IMR-90 (cell line): Measurements from ENCODE around the gene SEPTIN5. TPM values are rescaled to one million over a fixed set of nuclear protein-coding genes. Genes with fewer than 3 reads are reported as not detected.

Experiments
- ATAC-seq: fragments of 200-7000 bp; cut with Tn5 transposase; 2 replicates; pipeline ENCODE4 v1.9.1; 2020; ENCODE audit warnings: low read depth, mild to moderate bottlenecking, moderate library complexity
- BruUV-seq: library from RNA; stranded (reverse); fragments of 400-500 nt; replicated peaks from 2 replicates; lab custom pipeline; 2021; lab: Mats Ljungman, UMichigan
- CTCF ChIA-PET: fragments of 300-600 bp; formaldehyde crosslinking; extraction: SDS; loops from one replicate; lab custom pipeline; 2021; ENCODE audit warnings: antibody characterized with exemption; lab: Yijun Ruan, JAX
- POLR2A ChIA-PET: fragments of 300-600 bp; sonication (Branson Sonifier 250); formaldehyde crosslinking; loops from one replicate; lab custom pipeline; 2022; ENCODE audit warnings: antibody characterized with exemption; ENCODE audit not compliant: unreplicated experiment; lab: Charles Lee
- DNase-seq: peaks from one replicate; pipeline ENCODE4 v3.0.0; 2013
- H2AFZ ChIP-seq: replicated peaks from 2 replicates; pipeline ENCODE3; 2013; ENCODE audit warnings: low read length, mild to moderate bottlenecking; ENCODE audit not compliant: poor library complexity
- H2AK5ac ChIP-seq: 2 replicates; pipeline ENCODE4 v1.6.1; 2013; ENCODE audit warnings: low read depth, low read length, inconsistent platforms
- H2AK9ac ChIP-seq: replicated peaks from 2 replicates; pipeline ENCODE3; 2013; ENCODE audit warnings: mild to moderate bottlenecking, low read depth, low read length, moderate library complexity; ENCODE audit not compliant: poor library complexity
- H2BK120ac ChIP-seq: 2 replicates; pipeline ENCODE4 v1.6.1; 2013; ENCODE audit warnings: low read depth, low read length, inconsistent platforms
- H2BK15ac ChIP-seq: 3 replicates; pipeline ENCODE4 v1.6.1; 2013; ENCODE audit warnings: low read depth, low read length, inconsistent platforms
- H2BK20ac ChIP-seq: 2 replicates; pipeline ENCODE4 v1.6.1; 2013; ENCODE audit warnings: low read depth, mild to moderate bottlenecking, inconsistent platforms, low read length, moderate library complexity
- H2BK5ac ChIP-seq: 2 replicates; pipeline ENCODE4 v1.6.1; 2013; ENCODE audit warnings: mild to moderate bottlenecking, low read depth, low read length, inconsistent platforms; ENCODE audit not compliant: poor library complexity, severe bottlenecking
- H3K14ac ChIP-seq: replicated peaks from 2 replicates; pipeline ENCODE4 v1.6.1; 2013; ENCODE audit warnings: low read depth, low read length, inconsistent platforms
- H3K18ac ChIP-seq: 2 replicates; pipeline ENCODE4 v1.6.1; 2013; ENCODE audit warnings: low read depth, low read length, control low read depth
- H3K23ac ChIP-seq: 2 replicates; pipeline ENCODE4 v1.6.1; 2013; ENCODE audit warnings: low read depth, low read length, inconsistent platforms
- H3K27ac ChIP-seq: 2 replicates; pipeline ENCODE4 v1.5.1; 2013; ENCODE audit warnings: mild to moderate bottlenecking, control low read depth, low read length; ENCODE audit not compliant: insufficient read depth
- H3K27me3 ChIP-seq: 2 replicates; pipeline ENCODE4 v1.6.1; 2013; ENCODE audit warnings: low read length; ENCODE audit not compliant: control insufficient read depth, insufficient read depth
- H3K36me3 ChIP-seq: 2 replicates; pipeline ENCODE4 v1.6.1; 2013; ENCODE audit warnings: low read length, mixed read lengths; ENCODE audit not compliant: control insufficient read depth, insufficient read depth
- H3K4ac ChIP-seq: 2 replicates; pipeline ENCODE4 v1.6.1; 2013; ENCODE audit warnings: low read depth, low read length, inconsistent platforms
- H3K4me1 ChIP-seq: 2 replicates; pipeline ENCODE4 v1.6.1; 2013; ENCODE audit warnings: low read length, mixed read lengths; ENCODE audit not compliant: control insufficient read depth, insufficient read depth
- H3K4me2 ChIP-seq: 2 replicates; pipeline ENCODE4 v1.6.1; 2013; ENCODE audit warnings: low read depth, mild to moderate bottlenecking, control low read depth, low read length, moderate library complexity
- H3K4me3 ChIP-seq: 2 replicates; pipeline ENCODE4 v1.5.1; 2013; ENCODE audit warnings: low read depth, mild to moderate bottlenecking, control low read depth, low read length, moderate library complexity; ENCODE audit not compliant: insufficient read depth
- H3K56ac ChIP-seq: 2 replicates; pipeline ENCODE4 v1.6.1; 2013; ENCODE audit warnings: low read length, inconsistent platforms; ENCODE audit not compliant: insufficient read depth; ENCODE audit errors: extremely low read depth
- H3K79me1 ChIP-seq, 2 experiments: 2 replicates each; pipeline ENCODE4 v1.6.1; 2013; ENCODE audit warnings: low read length in 2 of 2, inconsistent platforms in 1 of 2, low read depth in 1 of 2
- H3K9ac ChIP-seq: 2 replicates; pipeline ENCODE4 v1.6.1; 2013; ENCODE audit warnings: low read depth, low read length, control low read depth
- H3K9me1 ChIP-seq: 2 replicates; pipeline ENCODE4 v1.6.1; 2013; ENCODE audit warnings: low read length, inconsistent platforms; ENCODE audit not compliant: insufficient read depth
- H3K9me3 ChIP-seq: 2 replicates; pipeline ENCODE4 v1.6.1; 2013; ENCODE audit warnings: low read length; ENCODE audit not compliant: control insufficient read depth, insufficient read depth
- H4K20me1 ChIP-seq: 2 replicates; pipeline ENCODE4 v1.6.1; 2013; ENCODE audit warnings: low read length, inconsistent platforms; ENCODE audit not compliant: insufficient read depth
- H4K5ac ChIP-seq: 2 replicates; pipeline ENCODE4 v1.6.1; 2013; ENCODE audit warnings: mild to moderate bottlenecking, low read depth, low read length, control low read depth
- H4K8ac ChIP-seq, 2 experiments: 2 replicates each; pipeline ENCODE4 v1.6.1; 2013; ENCODE audit warnings: low read depth in 2 of 2, low read length in 2 of 2, control low read depth in 1 of 2, inconsistent platforms in 1 of 2
- H4K91ac ChIP-seq: 2 replicates; pipeline ENCODE4 v1.6.1; 2013; ENCODE audit warnings: low read depth, low read length, inconsistent platforms; ENCODE audit not compliant: insufficient read depth
- BHLHE40 ChIP-seq: fragments of 150-350 bp; IDR thresholded peaks from 2 replicates; pipeline ENCODE4 v1.6.1; 2016; ENCODE audit warnings: mild to moderate bottlenecking, low read depth, low read length
- CTCF ChIP-seq: conservative IDR thresholded peaks from 2 replicates; pipeline ENCODE4 v1.5.1; 2012; ENCODE audit warnings: mild to moderate bottlenecking, low read depth, low read length, improper control_type of control experiment
- NFE2L2 ChIP-seq: fragments of 150-350 bp; IDR thresholded peaks from 2 replicates; pipeline ENCODE4 v1.6.1; 2016; ENCODE audit warnings: low read depth, mild to moderate bottlenecking, low read length
- RAD21 ChIP-seq: IDR thresholded peaks from 2 replicates; pipeline ENCODE4 v1.6.1; 2012; ENCODE audit warnings: low read length, improper control_type of control experiment
- SMC3 ChIP-seq: fragments of 150-350 bp; IDR thresholded peaks from 2 replicates; pipeline ENCODE4 v1.6.1; 2016; ENCODE audit warnings: low read depth, mild to moderate bottlenecking, antibody characterized with exemption, low read length, moderate library complexity
- WGBS, 2 experiments: methylation state at CpG; one replicate each; pipeline versions ENCODE4 v1.1.5 to v1.1.7; 2013; ENCODE audit warnings: missing lambda C conversion rate in 2 of 2; ENCODE audit not compliant: insufficient read length in 1 of 2; ENCODE audit errors: extremely low coverage in 2 of 2; 5-methylcytosine and 5-hydroxymethylcytosine counted together
- dilution Hi-C: fragments of 300-500 bp; cut with HindIII; formaldehyde crosslinking; loops from one replicate; pipeline ENCODE4 v1.14.3; 2018; ENCODE audit warnings: low sequenced_read_pairs; ENCODE audit not compliant: unreplicated experiment
- in situ Hi-C: fragments of 300-500 bp; cut with MboI; formaldehyde crosslinking; loops from 3 replicates; pipeline ENCODE4 v1.14.3; 2019; ENCODE audit warnings: low sequenced_read_pairs, inconsistent platforms, mixed read lengths
- intact Hi-C: fragments of 100-400 bp; cut with micrococcal nuclease; formaldehyde crosslinking; loops from 2 replicates; pipeline ENCODE4 v1.10.0; 2022
- polyA plus RNA-seq, 3 experiments: library from polyadenylated mRNA; depleted of rRNA; stranded (reverse); fragments of >200 nt; gene quantifications; 2 replicates each; pipeline ENCODE4 v1.2.3, GENCODE V29; 2012; ENCODE audit warnings: low replicate concordance in 1 of 3
- total RNA-seq: library from RNA; depleted of rRNA; stranded (reverse); fragments of >200 nt; gene quantifications from 2 replicates; pipeline ENCODE4 v1.2.3, GENCODE V29; 2012

Gene SEPTIN5
- total and polyA plus RNA-seq, 2 of the 4 experiments (the other 2 are of a cell fraction), result 16.8 to 20.7 TPM

GRCh38 chr22:19724927-19725661 is 10.8 kb downstream of the SEPTIN5 start:
- Histone ChIP-seq H2BK120ac (no peak overlapping the region), H3K4me3 (no peak overlapping the region), H3K36me3 (peaks cover 13% of the 10 kb centered on the region), H4K20me1 (peaks cover 6% of the 10 kb centered on the region; the same call in 1 of the 2 replicates), H4K91ac (no peak overlapping the region), H2BK20ac (no peak overlapping the region), H2BK15ac (no peak overlapping the region), H4K8ac (no peak overlapping the region), H2AK5ac (no peak overlapping the region), H3K4me1 (no peaks in the 10 kb centered on the region; the same call in 1 of the 2 replicates), H3K27ac (no peak overlapping the region), H3K4ac (no peak overlapping the region), H3K9me1 (no peaks in the 10 kb centered on the region), H3K4me2 (no peak overlapping the region), H3K14ac (no peak overlapping the region), H4K5ac (no peak overlapping the region), H3K9me3 (no peaks in the 10 kb centered on the region), H3K79me1 (no peaks in the 10 kb centered on the region), H2AK9ac (no peak overlapping the region), H3K56ac (no peak overlapping the region), H3K9ac (no peak overlapping the region), H3K18ac (no peak overlapping the region), H3K23ac (no peak overlapping the region), H2BK5ac (no peak overlapping the region), H3K27me3 (peaks cover 22% of the 10 kb centered on the region; the same call in 1 of the 2 replicates), H2AFZ (no peak overlapping the region)
- in situ Hi-C loops, result no loop called here
- TF ChIP-seq BHLHE40 (no peak), RAD21 (no peak), SMC3 (no peak), NFE2L2 (no peak), CTCF (no peak)
- intact Hi-C loops, result no loop called here
- CTCF ChIA-PET, result no interaction called here
- no TSS peak for BruUV-seq
- POLR2A ChIA-PET, result no interaction called here
- dilution Hi-C loops, result no loop called here
- WGBS, 2 experiments, result 84% methylated on average over 25 of the region's 45 CpGs; no CpG with 5 or more reads in 1 of the 2 experiments
- no peak for DNase-seq
- ATAC-seq, result no peak
